Measurements from ENCODE around the gene ENTPD2. TPM values are rescaled to one million over a fixed set of nuclear protein-coding genes. Genes with fewer than 3 reads are reported as not detected.

Gene ENTPD2
- total RNA-seq, 1 donor from 2014 or later: 1.9 TPM

DNA sequence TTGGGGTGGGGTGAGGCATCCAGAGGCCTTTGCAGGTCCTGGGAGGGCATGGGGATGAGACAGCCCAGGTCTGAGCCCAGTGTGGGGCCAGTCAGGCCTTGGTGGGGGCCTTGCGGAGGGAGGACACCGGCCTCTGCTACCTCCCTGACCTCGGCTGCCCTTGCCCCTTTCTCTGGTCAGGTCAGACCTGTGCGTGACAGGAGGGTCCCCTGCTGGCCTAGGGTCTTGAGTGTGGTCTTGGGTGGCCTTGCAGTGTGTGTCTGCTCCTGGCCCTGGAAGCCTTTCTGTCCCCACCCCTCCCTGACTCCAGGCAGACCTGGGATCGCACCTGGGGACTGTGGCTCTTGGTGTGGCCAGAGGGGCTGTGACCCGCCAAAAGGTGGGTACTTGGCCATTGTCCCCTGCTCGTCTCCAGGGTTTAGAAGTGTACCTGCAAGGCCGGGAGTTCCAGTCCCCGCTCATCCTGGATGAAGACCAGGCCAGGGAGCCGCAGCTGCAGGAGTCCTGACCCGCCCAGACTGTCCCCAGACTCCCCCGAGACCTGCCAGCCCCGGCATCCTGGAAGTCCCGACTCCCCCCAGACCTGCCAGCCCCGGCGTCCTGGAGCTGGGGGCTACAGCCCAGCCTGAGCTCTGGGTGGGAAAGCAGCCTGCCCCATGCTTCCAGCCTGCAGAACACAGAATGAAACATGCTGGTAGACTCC lies 28.5 kb upstream of the ENTPD2 start:
- ATAC-seq (ENCODE audit: poor library complexity) (no peak), DNase-seq (no peak)
- intact Hi-C loops (cut with DNase I): no loop called here

GRCh38 chr9:137080260-137081122 lies 26.6 kb upstream of the ENTPD2 start:
- ATAC-seq (ENCODE audit: poor library complexity) (no peak), DNase-seq (no peak)
- intact Hi-C loops (cut with DNase I): no loop called here

- intact Hi-C loops (cut with DNase I): no loop called here
- no peak for DNase-seq
These were observed 25.5 kb upstream of the ENTPD2 start for GRCh38 chr9:137079401-137079787.

DNA sequence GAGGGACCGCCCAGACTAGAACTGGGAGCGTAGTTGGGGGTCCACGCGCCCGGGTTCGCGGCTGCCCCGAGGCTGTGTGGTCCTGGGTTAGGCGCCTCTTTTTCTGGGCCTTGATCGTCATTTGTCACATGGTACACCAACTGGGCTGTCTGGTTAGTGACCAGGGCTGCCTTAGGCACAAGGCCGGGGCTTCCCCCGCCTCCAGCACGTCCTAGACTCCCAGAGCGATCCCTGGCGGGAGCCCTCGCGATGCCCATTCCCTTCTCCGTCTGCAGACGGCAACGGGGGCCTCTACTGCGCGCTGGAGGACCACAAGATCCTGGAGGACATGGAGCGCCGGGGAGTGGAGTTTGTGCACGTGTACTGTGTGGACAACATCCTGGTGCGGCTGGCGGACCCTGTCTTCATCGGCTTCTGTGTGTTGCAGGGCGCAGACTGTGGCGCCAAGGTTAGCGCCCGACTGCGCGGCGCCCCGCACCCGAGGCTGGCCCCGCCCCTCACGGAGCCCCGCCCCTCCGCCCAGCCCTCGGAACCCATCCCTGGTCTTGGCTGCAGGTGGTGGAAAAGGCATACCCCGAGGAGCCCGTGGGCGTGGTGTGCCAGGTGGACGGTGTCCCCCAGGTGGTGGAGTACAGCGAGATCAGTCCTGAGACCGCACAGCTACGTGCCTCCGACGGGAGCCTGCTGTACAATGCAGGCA lies 25.0 kb upstream of the ENTPD2 start:
- DNase-seq (no peak), ATAC-seq (ENCODE audit: poor library complexity) (no peak)
- intact Hi-C loops (cut with DNase I): no loop called here

More at GRCh38 chr9:137079401-137079787, 25.5 kb upstream of the ENTPD2 start:
- no peak for ATAC-seq (ENCODE audit: poor library complexity)

- ATAC-seq (ENCODE audit: poor library complexity) (peak; percentile 6), DNase-seq (peak; percentile 67)
- intact Hi-C loops (cut with DNase I): no loop called here
These were observed 24.2 kb upstream of the ENTPD2 start for GRCh38 chr9:137077758-137078693.

DNA sequence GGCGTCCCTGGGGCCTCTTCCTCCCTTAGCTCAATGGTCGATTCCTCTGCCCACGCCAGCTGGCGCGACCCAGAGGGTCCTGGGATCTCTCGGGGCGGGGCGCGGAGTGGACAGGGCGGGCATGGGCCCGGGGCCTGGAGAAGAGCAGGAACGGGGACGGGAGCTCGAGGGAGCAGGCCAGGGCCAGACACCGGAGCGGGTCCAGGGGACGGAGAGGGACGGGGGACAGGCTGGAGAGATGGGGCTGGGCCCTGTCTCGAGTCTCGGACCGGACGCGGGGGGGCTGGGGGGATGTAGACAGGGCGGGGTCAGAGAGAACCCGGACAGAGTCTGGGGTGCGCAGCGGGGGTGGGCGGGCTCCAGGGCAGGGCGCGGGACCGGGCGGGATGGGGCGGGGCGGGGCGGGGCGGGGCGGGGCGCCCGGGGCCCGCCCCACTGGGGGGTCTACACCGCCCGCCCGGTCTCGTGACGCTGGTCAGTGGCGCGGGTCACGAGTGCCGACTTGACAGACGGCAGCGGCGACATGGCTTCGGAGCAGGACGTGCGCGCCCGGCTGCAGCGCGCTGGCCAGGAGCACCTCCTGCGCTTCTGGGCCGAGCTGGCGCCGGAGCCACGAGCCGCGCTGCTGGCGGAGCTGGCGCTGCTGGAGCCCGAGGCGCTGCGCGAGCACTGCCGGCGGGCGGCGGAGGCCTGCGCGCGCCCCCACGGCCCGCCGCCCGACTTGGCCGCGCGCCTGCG lies 23.3 kb upstream of the ENTPD2 start, which contains the start of gene UAP1L1:
TSS of gene UAP1L1 (plus strand) at position 508 of the 738 bp plus-strand sequence. CDS start at position 524, 16 bp downstream.
- intact Hi-C loops (cut with DNase I): no loop called here
- DNase-seq: peak; percentile 90
- ATAC-seq (ENCODE audit: poor library complexity): peak; percentile 77

DNA sequence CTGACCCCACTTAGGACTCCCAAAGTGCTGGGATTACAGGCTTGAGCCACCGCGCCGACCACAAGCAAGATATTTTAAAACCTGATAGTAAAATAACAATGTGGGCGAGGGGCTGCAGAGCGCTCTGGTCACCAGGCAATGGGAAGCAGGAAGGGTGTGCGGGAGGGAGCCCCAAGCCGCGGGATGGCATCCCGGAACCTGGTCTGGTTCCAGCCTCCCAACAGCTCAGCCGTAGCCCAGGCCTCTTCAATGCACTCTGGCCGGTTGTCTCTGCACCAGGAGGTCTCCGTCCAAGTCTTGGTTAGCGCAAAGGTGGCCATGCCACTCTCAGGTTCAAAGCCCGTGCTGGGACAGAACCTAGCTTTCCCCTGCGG lies 22.8 kb upstream of the ENTPD2 start:
- intact Hi-C loops (cut with DNase I): no loop called here

DNA sequence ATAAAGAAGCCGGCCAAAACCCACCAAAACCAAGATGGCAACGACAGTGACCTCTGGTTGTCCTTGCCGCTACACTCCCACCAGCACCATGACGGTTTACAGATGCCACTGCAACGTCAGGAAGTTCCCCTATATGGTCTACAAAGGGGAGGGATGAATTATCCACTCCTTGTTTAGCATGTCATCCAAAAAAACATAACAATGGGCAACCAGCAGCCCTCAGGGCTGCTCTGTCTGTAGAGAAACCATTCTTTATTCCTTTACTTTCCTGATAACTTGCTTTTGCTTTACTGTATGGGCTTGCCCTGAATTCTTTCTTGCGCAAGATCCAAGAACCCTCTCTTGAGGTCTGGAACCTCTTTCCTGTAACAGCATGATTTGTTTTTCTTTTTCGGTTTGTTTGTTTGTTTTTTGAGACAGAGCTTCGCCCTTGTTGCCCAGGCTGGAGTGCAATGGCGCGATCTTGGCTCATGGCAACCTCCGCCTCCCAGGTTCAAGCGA lies 21.5 kb upstream of the ENTPD2 start:
- ATAC-seq (ENCODE audit: poor library complexity) (no peak), DNase-seq (no peak)
- intact Hi-C loops (cut with DNase I): no loop called here

More for the DNA sequence above, 22.8 kb upstream of the ENTPD2 start:
- ATAC-seq (ENCODE audit: poor library complexity): no peak
- no peak for DNase-seq

DNA sequence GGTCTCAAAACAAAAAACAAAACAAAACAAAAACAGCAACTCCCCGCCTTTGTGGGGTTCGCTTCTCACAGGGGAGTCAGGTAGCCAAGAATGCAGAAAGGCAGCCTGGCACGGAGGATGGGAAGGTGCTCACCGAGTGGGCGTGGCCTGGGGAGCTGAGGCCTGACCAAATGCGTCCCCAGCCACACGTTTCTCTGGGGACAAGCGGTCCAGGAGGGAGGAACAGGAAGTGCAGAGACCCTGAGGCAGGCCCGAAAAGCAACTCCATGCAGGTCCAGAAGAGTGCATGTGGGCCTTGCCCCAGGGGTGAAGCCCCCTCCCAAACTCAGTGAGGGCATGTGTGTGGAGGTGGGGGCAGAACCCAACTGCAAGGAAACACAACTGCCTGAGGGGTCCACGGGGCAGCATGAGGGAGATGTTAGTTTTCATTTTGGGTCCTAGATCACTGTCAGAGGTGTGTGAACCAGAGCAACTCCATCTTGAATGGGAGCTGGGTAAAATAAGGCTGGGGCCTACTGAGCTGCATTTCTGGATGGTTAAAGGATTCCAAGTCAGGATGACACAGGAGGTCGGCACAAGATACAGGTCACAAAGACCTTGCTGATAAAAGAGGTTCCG lies 20.9 kb upstream of the ENTPD2 start:
- intact Hi-C loops (cut with DNase I): no loop called here

DNA sequence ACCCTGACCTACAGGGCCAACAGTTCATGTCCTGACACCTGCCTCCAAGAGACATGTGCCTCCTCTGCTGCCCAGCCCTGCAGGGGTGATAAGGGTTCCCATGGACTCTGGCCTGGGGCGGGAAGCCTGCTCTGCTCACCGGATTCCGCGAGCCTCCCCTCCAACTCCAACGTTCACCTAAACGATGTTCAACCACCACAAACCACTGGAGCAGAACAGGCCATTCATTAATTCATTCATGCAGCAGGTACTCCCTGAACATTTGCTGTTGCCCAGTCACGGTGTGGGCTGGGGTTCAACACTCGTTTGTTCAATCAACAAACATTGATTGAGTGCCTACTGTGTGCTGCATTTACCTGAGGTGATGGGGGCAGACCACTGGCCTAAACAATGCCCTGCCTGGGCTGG lies 20.1 kb upstream of the ENTPD2 start:
- ATAC-seq (ENCODE audit: poor library complexity): no peak
- intact Hi-C loops (cut with DNase I): no loop called here
- no peak for DNase-seq

More for the DNA sequence above, 20.9 kb upstream of the ENTPD2 start:
- ATAC-seq (ENCODE audit: poor library complexity) (no peak), DNase-seq (no peak)

GRCh38 chr9:137071282-137071681 lies 17.4 kb upstream of the ENTPD2 start:
- ATAC-seq (ENCODE audit: poor library complexity): no peak
- intact Hi-C loops (cut with DNase I): no loop called here
- DNase-seq: no peak

DNA sequence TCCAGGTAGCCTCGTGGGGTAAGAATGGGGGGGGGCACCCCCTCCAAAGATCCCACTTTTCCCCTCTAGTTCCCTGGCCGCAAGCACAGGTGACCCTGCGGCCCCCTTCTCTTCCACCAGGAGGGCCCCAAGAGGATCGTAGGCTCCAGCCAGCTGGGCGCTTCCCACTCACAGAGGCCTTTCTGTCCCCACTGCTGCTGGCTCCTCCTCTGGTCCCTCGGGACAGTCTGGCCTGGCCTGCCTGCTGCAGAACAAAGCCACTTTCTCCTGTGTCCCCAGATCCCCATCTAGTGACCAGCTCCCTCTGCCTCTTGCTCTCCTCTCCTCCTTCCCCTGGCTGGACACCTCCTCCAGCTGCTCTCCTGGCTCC lies 17.0 kb upstream of the ENTPD2 start:
- intact Hi-C loops (cut with DNase I): no loop called here
- ATAC-seq (ENCODE audit: poor library complexity) (peak; percentile 51), DNase-seq (peak; percentile 77)

- ATAC-seq (ENCODE audit: poor library complexity) (peak; percentile 95), DNase-seq (peak; percentile 94)
- intact Hi-C loops (cut with DNase I): no loop called here
These were observed 16.5 kb upstream of the ENTPD2 start, which contains the start of gene SAPCD2 for GRCh38 chr9:137070201-137070905. SAPCD2 (minus strand) TSS chr9:137070557; CDS start chr9:137070460, 97 bp downstream.

DNA sequence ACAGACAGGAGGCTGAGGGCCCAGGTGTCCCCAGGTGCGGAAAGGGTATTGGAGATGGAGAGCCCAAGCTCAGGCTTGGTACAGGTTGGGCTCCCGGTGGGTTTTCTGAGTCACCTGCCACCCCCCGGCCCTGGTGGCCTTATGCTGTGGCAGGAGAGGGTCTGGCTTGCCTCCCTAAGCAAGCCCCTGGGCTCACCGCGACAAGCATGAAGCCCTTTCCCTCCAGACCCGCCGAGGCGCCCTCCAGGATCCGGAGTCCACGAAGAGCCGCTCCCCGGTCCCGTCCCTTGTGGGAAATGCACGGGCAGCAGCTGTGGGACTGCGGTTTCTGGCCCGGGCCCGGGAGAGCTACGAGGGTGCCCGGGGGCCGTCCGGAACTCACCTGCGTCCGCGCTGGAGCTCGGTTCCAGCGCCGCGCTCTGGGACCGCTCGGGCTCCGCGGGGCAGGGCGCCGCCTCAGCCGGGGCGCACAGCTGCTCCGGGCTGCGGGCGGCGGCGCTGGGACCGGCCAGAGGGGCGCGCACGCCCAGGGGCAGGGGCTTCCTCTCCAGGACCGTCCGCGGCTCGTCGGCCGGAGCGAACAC lies 15.7 kb upstream of the ENTPD2 start:
- ATAC-seq (ENCODE audit: poor library complexity) (no peak), DNase-seq (peak; percentile 35)
- intact Hi-C loops (cut with DNase I): no loop called here

- DNase-seq (peak; percentile 40), ATAC-seq (ENCODE audit: poor library complexity) (no peak)
- intact Hi-C loops (cut with DNase I): no loop called here
These were observed 15.0 kb upstream of the ENTPD2 start for GRCh38 chr9:137068539-137069507.
